Endothelial cell of umbilical vein (primary cell): ENCODE results near the gene APOM. TPM values are rescaled to one million over a fixed set of nuclear protein-coding genes. Genes with fewer than 3 reads are reported as not detected.

Experiments
- BruUV-seq: library from RNA; stranded (reverse); fragments of 400-500 nt; replicated peaks from 2 replicates; lab custom pipeline; 2021; lab: Mats Ljungman, UMichigan
- CTCF ChIA-PET: fragments of 300-600, 350-600 bp; sonication (Branson Sonifier 250); formaldehyde crosslinking; loops from one replicate; lab custom pipeline; 2021; ENCODE audit warnings: antibody characterized with exemption, inconsistent platforms; lab: Charles Lee
- POLR2A ChIA-PET: fragments of 300-600, 350-600 bp; sonication (Branson Sonifier 250); formaldehyde crosslinking; loops from one replicate; lab custom pipeline; 2021; ENCODE audit warnings: antibody characterized with exemption, inconsistent platforms; lab: Charles Lee
- DNase-seq: peaks from one replicate; pipeline ENCODE4 v3.0.0-alpha.2; 2011; ENCODE audit warnings: low read depth, low spot score
- FAIRE-seq: peaks from 2 replicates; lab custom pipeline; 2011; peaks lifted over from hg19 to GRCh38; lab: Jason Lieb, UNC
- H2AFZ ChIP-seq: 2 replicates; pipeline ENCODE4 v1.6.0; 2012; ENCODE audit warnings: low read depth, low read length, control low read depth, inconsistent platforms
- H3K27ac ChIP-seq: 2 replicates; pipeline ENCODE4 v1.5.1; 2011; ENCODE audit warnings: low read depth, mild to moderate bottlenecking, control low read depth, low read length, moderate library complexity; ENCODE audit not compliant: insufficient read depth
- H3K27me3 ChIP-seq, 2 experiments: 2 replicates each; pipeline versions ENCODE4 v1.6.0 to v1.6.1; 2011; ENCODE audit warnings: low read length in 2 of 2, mixed read lengths in 1 of 2; ENCODE audit not compliant: control insufficient read depth in 2 of 2, insufficient read depth in 2 of 2
- H3K36me3 ChIP-seq, 2 experiments: 2 replicates in 1 of 2; 3 replicates in 1 of 2; pipeline ENCODE4 v1.5.1; 2011; ENCODE audit warnings: low read length in 2 of 2, mild to moderate bottlenecking in 1 of 2, moderate library complexity in 1 of 2; ENCODE audit not compliant: control insufficient read depth in 2 of 2, insufficient read depth in 2 of 2; ENCODE audit errors: extremely low read depth in 1 of 2
- H3K4me1 ChIP-seq: 3 replicates; pipeline ENCODE4 v1.5.1; 2011; ENCODE audit warnings: mild to moderate bottlenecking, low read length; ENCODE audit not compliant: control insufficient read depth, insufficient read depth; ENCODE audit errors: extremely low read depth
- H3K4me2 ChIP-seq: 2 replicates; pipeline ENCODE4 v1.6.1; 2011; ENCODE audit warnings: low read length, control low read depth, mixed read lengths; ENCODE audit not compliant: insufficient read depth
- H3K4me3 ChIP-seq, 3 experiments: fragments of 200-600 bp in 1 of 3; sonication (generic), shearing (Covaris generic) in 1 of 3; replicated peaks in 1 of 3; 2 replicates each; pipeline ENCODE4 v1.5.1; 2011 to 2016; ENCODE audit warnings: control low read depth in 3 of 3, low read length in 3 of 3, mild to moderate bottlenecking in 2 of 3, inconsistent platforms in 1 of 3, low read depth in 1 of 3, moderate library complexity in 1 of 3; ENCODE audit not compliant: insufficient read depth in 1 of 3
- H3K79me2 ChIP-seq: 2 replicates; pipeline ENCODE4 v1.6.0; 2012; ENCODE audit warnings: low read length, inconsistent platforms; ENCODE audit not compliant: control insufficient read depth, insufficient read depth
- H3K9ac ChIP-seq: replicated peaks from 2 replicates; pipeline ENCODE3; 2011; ENCODE audit warnings: low read length, control low read depth; ENCODE audit not compliant: insufficient read depth; ENCODE audit errors: extremely low read depth
- H3K9me1 ChIP-seq: replicated peaks from 3 replicates; pipeline ENCODE4 v1.6.0; 2011; ENCODE audit warnings: mild to moderate bottlenecking, low read length; ENCODE audit not compliant: control insufficient read depth, insufficient read depth; ENCODE audit errors: extremely low read depth
- H3K9me3 ChIP-seq: replicated peaks from 2 replicates; pipeline ENCODE4 v1.5.1; 2012; ENCODE audit warnings: low read length, inconsistent platforms; ENCODE audit not compliant: control insufficient read depth, insufficient read depth
- H4K20me1 ChIP-seq: replicated peaks from 2 replicates; pipeline ENCODE3; 2011; ENCODE audit warnings: mild to moderate bottlenecking, low read length; ENCODE audit not compliant: control insufficient read depth, insufficient read depth; ENCODE audit errors: extremely low read depth
- CTCF ChIP-seq, 2 donors: IDR thresholded peaks; 1 replicate in 1 of 2; 2 replicates in 1 of 2; pipeline ENCODE4 v1.5.1; 2011; ENCODE audit warnings: low read length in 2 of 2, mild to moderate bottlenecking in 2 of 2, moderate library complexity in 2 of 2, control low read depth in 1 of 2, inconsistent platforms in 1 of 2, low read depth in 1 of 2; ENCODE audit not compliant: insufficient read depth in 1 of 2; ENCODE audit errors: extremely low read depth in 1 of 2
- EZH2 ChIP-seq: IDR thresholded peaks from 2 replicates; pipeline ENCODE4 v1.6.1; 2012; ENCODE audit warnings: borderline replicate concordance, low read depth, mild to moderate bottlenecking, moderate library complexity, low read length, inconsistent platforms; ENCODE audit not compliant: severe bottlenecking
- FOS ChIP-seq: IDR thresholded peaks from 2 replicates; pipeline ENCODE4 v1.6.1; 2011; ENCODE audit warnings: mild to moderate bottlenecking, low read length, moderate library complexity, borderline replicate concordance; ENCODE audit not compliant: insufficient read depth
- GATA2 ChIP-seq: IDR thresholded peaks from 2 replicates; pipeline ENCODE4 v1.7.0; 2011; ENCODE audit warnings: low read depth, mild to moderate bottlenecking, moderate library complexity, mixed read lengths, low read length; ENCODE audit not compliant: insufficient read length, insufficient read depth
- JUN ChIP-seq: IDR thresholded peaks from 2 replicates; pipeline ENCODE4 v1.6.1; 2011; ENCODE audit warnings: borderline replicate concordance, low read depth; ENCODE audit not compliant: insufficient read length, insufficient read depth
- MAX ChIP-seq: IDR thresholded peaks from 2 replicates; pipeline ENCODE4 v1.6.1; 2011; ENCODE audit not compliant: insufficient read depth, insufficient read length
- MYC ChIP-seq: IDR thresholded peaks from one replicate; pipeline ENCODE4 v1.6.1; 2011; ENCODE audit warnings: mild to moderate bottlenecking, low read depth, low read length
- POLR2A ChIP-seq: IDR thresholded peaks from 2 replicates; pipeline ENCODE4 v1.6.1; 2012; ENCODE audit warnings: low read depth, mild to moderate bottlenecking, control low read depth, low read length
- POLR2AphosphoS5 ChIP-seq: IDR thresholded peaks from 2 replicates; pipeline ENCODE4 v1.6.1; 2012; ENCODE audit warnings: low read depth, mild to moderate bottlenecking, control low read depth, low read length, moderate library complexity; ENCODE audit not compliant: insufficient read depth
- dilution Hi-C: fragments of 300-500 bp; cut with MboI; formaldehyde crosslinking; loops from one replicate; pipeline ENCODE4 v1.15.0; 2019; ENCODE audit warnings: low sequenced_read_pairs; ENCODE audit not compliant: extremely low pct_ligation_motif_present
- intact Hi-C: fragments of 100-400 bp; cut with micrococcal nuclease; formaldehyde crosslinking; loops from one replicate; pipeline ENCODE4 v1.10.0; 2022
- polyA plus RNA-seq, 4 experiments: library from polyadenylated mRNA; depleted of rRNA in 3 of 4; stranded (reverse) in 3 of 4; unstranded in 1 of 4; fragments of >200 nt; gene quantifications; 2 replicates each; pipeline versions ENCODE4 v1.2.1 to v1.2.3, GENCODE V29; 2011 to 2012; ENCODE audit warnings: missing spikeins in 1 of 4
- total RNA-seq: library from RNA; stranded (reverse); gene quantifications from 2 replicates; pipeline ENCODE4 v1.2.3, GENCODE V29; 2021

Gene APOM
- total and polyA plus RNA-seq, 2 donors (not counting 3 experiments of a cell fraction or from before 2014, with no cell fraction given) = 2.5 TPM; not detected in 1

GRCh38 chr6:31615748-31616147, 39.9 kb upstream of the APOM start:
- Histone ChIP-seq H3K79me2 (peaks cover 2% of the 10 kb centered on the region), H3K27me3 (peaks cover 0 to 3% of the 10 kb centered on the region in 2 experiments), H3K9ac (no peak overlapping the region), H3K4me2 (no peak overlapping the region), H3K4me1 (no peaks in the 10 kb centered on the region), H3K27ac (no peak overlapping the region), H3K9me1 (no peaks in the 10 kb centered on the region), H3K36me3 (no peaks in the 10 kb centered on the region), H3K9me3 (no peaks in the 10 kb centered on the region), H2AFZ (no peak overlapping the region), H3K4me3 (no peak overlapping the region), H4K20me1 (no peaks in the 10 kb centered on the region)
- ChIA-PET CTCF (interaction anchor here (2.5 kb wide), 1 partner anchor 17 kb away, joined by 8 read pairs; no protein-coding TSS in a partner anchor), POLR2A (no interaction called here)
- dilution Hi-C loops = no loop called here
- TF ChIP-seq MYC (no peak), POLR2A (no peak), GATA2 (no peak), CTCF (IDR thresholded peaks at IDR 0.05; ENCODE audit: extremely low read depth in 1 of 2, insufficient read depth in 1 of 2, low read depth in 1 of 2, low read length in 2 of 2) (no peak), EZH2 (no peak), FOS (no peak), JUN (no peak), POLR2AphosphoS5 (no peak), MAX (no peak)
- intact Hi-C loops = no loop called here
- DNase-seq (no peak), FAIRE-seq (no peak)
- no TSS peak for BruUV-seq
